GM12878 (cell line): ENCODE measurements around the gene STK17A. TPM values are rescaled to one million over a fixed set of nuclear protein-coding genes. Genes with fewer than 3 reads are reported as not detected.

Source experiments
- ATAC-seq: fragments of 200-7000 bp; cut with Tn5 transposase; 3 replicates; pipeline ENCODE4 v1.9.1; 2020; ENCODE audit warnings: mild to moderate bottlenecking, moderate library complexity
- BruUV-seq: library from RNA; stranded (reverse); fragments of 400-500 nt; replicated peaks from 2 replicates; lab custom pipeline; 2021; lab: Mats Ljungman, UMichigan
- CTCF ChIA-PET: fragments of 300-600 bp; sonication (Branson Sonifier 250); formaldehyde crosslinking; extraction: SDS; loops from one replicate; lab custom pipeline; 2021; ENCODE audit warnings: inconsistent platforms; lab: Yijun Ruan, JAX
- POLR2A ChIA-PET: fragments of 350-600 bp; formaldehyde crosslinking; extraction: SDS; loops from one replicate; lab custom pipeline; 2021; ENCODE audit warnings: inconsistent platforms; lab: Charles Lee
- RAD21 ChIA-PET: fragments of 300-600 bp; sonication (Branson Sonifier 250); formaldehyde crosslinking; loops from one replicate; lab custom pipeline; 2023; ENCODE audit warnings: antibody characterized with exemption; ENCODE audit not compliant: unreplicated experiment; lab: Charles Lee
- SMC1A ChIA-PET: fragments of 300-600 bp; sonication (Branson Sonifier 250); formaldehyde crosslinking; loops from one replicate; lab custom pipeline; 2023; ENCODE audit not compliant: unreplicated experiment, uncharacterized antibody; lab: Charles Lee
- DNase-seq: peaks from one replicate; pipeline ENCODE4 v3.0.0-alpha.2; 2011; ENCODE audit warnings: low read depth, low spot score
- FAIRE-seq: peaks from 3 replicates; lab custom pipeline; 2011; peaks lifted over from hg19 to GRCh38; lab: Jason Lieb, UNC
- H2AFZ ChIP-seq: 2 replicates; pipeline ENCODE4 v1.6.0; 2011; ENCODE audit warnings: low read depth, low read length, control low read depth; ENCODE audit not compliant: control insufficient read depth
- H3K27ac ChIP-seq: 2 replicates; pipeline ENCODE4 v1.5.1; 2011; ENCODE audit warnings: control low read depth; ENCODE audit not compliant: control insufficient read depth, insufficient read depth
- H3K27me3 ChIP-seq, 2 experiments: replicated peaks in 1 of 2; 2 replicates each; pipeline versions ENCODE4 v1.6.0 to v1.6.1; 2011; ENCODE audit warnings: low read length in 1 of 2; ENCODE audit not compliant: control insufficient read depth in 2 of 2, insufficient read depth in 2 of 2
- H3K36me3 ChIP-seq, 2 experiments: 2 replicates each; pipeline ENCODE4 v1.5.1; 2011; ENCODE audit warnings: low read length in 1 of 2; ENCODE audit not compliant: control insufficient read depth in 2 of 2, insufficient read depth in 2 of 2
- H3K4me1 ChIP-seq: 2 replicates; pipeline ENCODE4 v1.6.1; 2011; ENCODE audit warnings: mild to moderate bottlenecking, low read length, moderate library complexity, mixed read lengths; ENCODE audit not compliant: control insufficient read depth, insufficient read depth
- H3K4me2 ChIP-seq: 2 replicates; pipeline ENCODE4 v1.6.0; 2011; ENCODE audit warnings: control low read depth; ENCODE audit not compliant: control insufficient read depth, insufficient read depth
- H3K4me3 ChIP-seq: fragments of 200-600 bp; sonication (generic); 2 replicates; pipeline ENCODE4 v1.5.1; 2016
- H3K79me2 ChIP-seq: 2 replicates; pipeline ENCODE4 v1.6.0; 2011; ENCODE audit warnings: low read length; ENCODE audit not compliant: control insufficient read depth, insufficient read depth
- H3K9ac ChIP-seq: 2 replicates; pipeline ENCODE4 v1.8.0; 2011; ENCODE audit warnings: low read length, control low read depth, mixed read lengths; ENCODE audit not compliant: control insufficient read depth, insufficient read depth
- H3K9me3 ChIP-seq: replicated peaks from 3 replicates; pipeline ENCODE4 v1.5.1; 2011; ENCODE audit warnings: mild to moderate bottlenecking, low read length; ENCODE audit not compliant: control insufficient read depth, insufficient read depth
- H4K20me1 ChIP-seq: 2 replicates; pipeline ENCODE4 v1.6.0; 2011; ENCODE audit not compliant: control insufficient read depth, insufficient read depth
- ATF3 ChIP-seq: IDR thresholded peaks from 2 replicates; pipeline ENCODE4 v1.6.1; 2011; ENCODE audit warnings: low read depth, mild to moderate bottlenecking, low read length, moderate library complexity, borderline replicate concordance; ENCODE audit errors: extremely low read depth
- BCL11A ChIP-seq: IDR thresholded peaks from 2 replicates; pipeline ENCODE4 v1.6.1; 2011; ENCODE audit warnings: low read depth, low read length
- CBX3 ChIP-seq: fragments of 200-600 bp; sonication (generic); IDR thresholded peaks from 2 replicates; pipeline ENCODE4 v1.6.1; 2016; ENCODE audit warnings: low read depth, borderline replicate concordance
- DPF2 ChIP-seq: fragments of 450-650 bp; IDR thresholded peaks from 2 replicates; pipeline ENCODE4 v1.6.1; 2017; ENCODE audit warnings: mild to moderate bottlenecking
- GATAD2B ChIP-seq: fragments of 450-650 bp; conservative IDR thresholded peaks from 2 replicates; pipeline ENCODE4 v1.6.1; 2017; ENCODE audit warnings: low read depth, mild to moderate bottlenecking, moderate library complexity
- HDAC2 ChIP-seq: fragments of 200-600 bp; sonication (generic); IDR thresholded peaks from 2 replicates; pipeline ENCODE4 v1.6.1; 2017
- LARP7 ChIP-seq: fragments of 450-650 bp; IDR thresholded peaks from 2 replicates; pipeline ENCODE4 v1.6.1; 2017; ENCODE audit warnings: mild to moderate bottlenecking
- NFIC ChIP-seq: IDR thresholded peaks from 2 replicates; pipeline ENCODE4 v1.6.1; 2012; ENCODE audit warnings: low read depth, mild to moderate bottlenecking, inconsistent platforms, low read length, moderate library complexity
- NKRF ChIP-seq: fragments of 450-650 bp; conservative IDR thresholded peaks from 2 replicates; pipeline ENCODE4 v1.6.1; 2017; ENCODE audit warnings: mild to moderate bottlenecking, moderate library complexity
- PML ChIP-seq: IDR thresholded peaks from 2 replicates; pipeline ENCODE4 v1.6.1; 2012; ENCODE audit warnings: low read length, inconsistent platforms
- POLR2A ChIP-seq: IDR thresholded peaks from 2 replicates; pipeline ENCODE4 v1.6.1; 2011; ENCODE audit warnings: low read depth, mild to moderate bottlenecking, low read length
- SRF ChIP-seq, 2 experiments: IDR thresholded peaks; 2 replicates each; pipeline ENCODE4 v1.6.1; 2011; ENCODE audit warnings: low read depth in 2 of 2, low read length in 2 of 2, mild to moderate bottlenecking in 1 of 2, moderate library complexity in 1 of 2
- TCF12 ChIP-seq: IDR thresholded peaks from 2 replicates; pipeline ENCODE4 v1.6.1; 2011; ENCODE audit warnings: low read depth, mild to moderate bottlenecking, low read length
- YBX1 ChIP-seq: fragments of 450-650 bp; IDR thresholded peaks from 2 replicates; pipeline ENCODE4 v1.6.1; 2016; ENCODE audit warnings: antibody characterized with exemption
- ZBTB40 ChIP-seq: fragments of 450-650 bp; IDR thresholded peaks from 2 replicates; pipeline ENCODE4 v1.6.1; 2016; ENCODE audit warnings: mild to moderate bottlenecking, moderate library complexity, borderline replicate concordance
- WGBS: methylation state at CpG from one replicate; pipeline ENCODE4 v1.1.6; 2016; ENCODE audit warnings: low lambda C conversion rate; ENCODE audit not compliant: insufficient replicate concordance, insufficient coverage; ENCODE audit errors: missing lambda C conversion rate; 5-methylcytosine and 5-hydroxymethylcytosine counted together
- in situ Hi-C: fragments of 300-500 bp; cut with MboI; formaldehyde crosslinking; loops from 9 replicates; pipeline ENCODE4 v1.14.3; 2018; ENCODE audit warnings: mixed read lengths
- intact Hi-C: fragments of 100-400 bp; cut with micrococcal nuclease; formaldehyde crosslinking; loops from one replicate; pipeline ENCODE4 v1.14.2; 2022; ENCODE audit not compliant: unreplicated experiment
- polyA plus RNA-seq, 11 experiments: library from polyadenylated mRNA; depleted of rRNA in 4 of 11; unstranded in 6 of 11; stranded (reverse) in 5 of 11; fragments of >200 nt; fragmentation: Nextera tagmentation in 4 of 11; fragmentation: Illumina TruSeq in 1 of 11; extraction: Ambion mirVana in 4 of 11; extraction: Trizol in 1 of 11; gene quantifications; 1 replicate in 1 of 11; 2 replicates in 10 of 11; pipeline versions ENCODE4 v1.2.1 to v1.2.3, GENCODE V29; 2011 to 2016; ENCODE audit warnings: inconsistent platforms in 2 of 11, missing spikeins in 2 of 11, low read depth in 1 of 11
- total RNA-seq, 4 experiments: library from RNA; depleted of rRNA in 3 of 4; stranded (reverse); fragments of >200 nt in 3 of 4; fragmentation: Illumina TruSeq in 1 of 4; extraction: Trizol in 1 of 4; gene quantifications; 2 replicates each; pipeline versions ENCODE4 v1.2.1 to v1.2.3, GENCODE V29; 2013 to 2021

The STK17A gene
- total and polyA plus RNA-seq, 10 of the 15 experiments (the other 5 are each of a cell fraction or from before 2014, with no cell fraction given) = 18.5 to 91.6 (median 70.8) TPM

- TF ChIP-seq YBX1 = no peak
- TF ChIP-seq ZBTB40 = no peak
- TF ChIP-seq SRF (IDR thresholded peaks at IDR 0.05; ENCODE audit: low read depth in 2 of 2, low read length in 2 of 2) = no peak
These were observed 62.9 kb downstream of the STK17A start (continued) for GRCh38 chr7:43645699-43646226.

GRCh38 chr7:43646603-43647338, 63.9 kb downstream of the STK17A start:
- peaks cover 19 to 24% of the 10 kb centered on the region in 2 experiments for H3K36me3 ChIP-seq
- H4K20me1 ChIP-seq = no peaks in the 10 kb centered on the region
- intact Hi-C loops = no loop called here
- H3K4me3 ChIP-seq = peak overlapping the region; percentile 58; the same call in 1 of the 2 replicates
- H3K9ac ChIP-seq = peak overlapping the region; percentile 74; the same call in 1 of the 2 replicates
- ATAC-seq (no peak), DNase-seq (no peak), FAIRE-seq (no peak)
- POLR2A ChIA-PET = interaction anchor here (1.3 to 10.0 kb wide), 4 partner anchors 9 to 64 kb away, joined by 6 to 138 read pairs (median 34); partner anchors contain the start of gene STK17A
- CTCF ChIA-PET = interaction anchor here (1.1 to 10.7 kb wide), 7 partner anchors 12 to 74 kb away, joined by 3 to 183 read pairs (median 6); partner anchors contain the start of gene STK17A
- SMC1A ChIA-PET = interaction anchor here (0.9 to 13.8 kb wide), 11 partner anchors 16 to 76 kb away, joined by 3 to 177 read pairs (median 5); partner anchors contain the start of gene STK17A
- no peaks in the 10 kb centered on the region for H3K27me3 ChIP-seq
- H3K79me2 ChIP-seq = peaks cover 45% of the 10 kb centered on the region
- TSS peak; percentile 44 for BruUV-seq
- peaks cover 59% of the 10 kb centered on the region for H3K4me1 ChIP-seq
- peak overlapping the region; percentile 99 for H3K27ac ChIP-seq
- in situ Hi-C loops = no loop called here
- H3K9me3 ChIP-seq = no peaks in the 10 kb centered on the region
- WGBS = 12% methylated on average over 8 of the region's 8 CpGs
- RAD21 ChIA-PET = interaction anchor here (0.6 to 10.8 kb wide), 9 partner anchors 18 to 117 kb away, joined by 3 to 280 read pairs (median 7); partner anchors contain the start of genes COA1 and STK17A
- peak overlapping the region; percentile 98 for H3K4me2 ChIP-seq
- no peak overlapping the region for H2AFZ ChIP-seq
- TF ChIP-seq NKRF = no peak
- 0 out of 2 replicates have a peak, but pooled peaks have one; percentile 23 for TF ChIP-seq NFIC
- TF ChIP-seq ATF3 = no peak
- TF ChIP-seq CBX3 = no peak
- TF ChIP-seq PML = 0 out of 2 replicates have a peak, but pooled peaks have one; percentile 52
- TF ChIP-seq POLR2A = no peak
- TF ChIP-seq DPF2 = 0 out of 2 replicates have a peak, but pooled peaks have one; percentile 46
- TF ChIP-seq GATAD2B = peak; percentile 29; the same call in 1 of the 2 replicates
- 0 out of 2 replicates have a peak, but pooled peaks have one; percentile 9 for TF ChIP-seq BCL11A
- TF ChIP-seq LARP7 = no peak
- no peak for TF ChIP-seq HDAC2
- peak; percentile 54; the same call in 1 of the 2 replicates for TF ChIP-seq TCF12
